K562 (cell line): ENCODE data around the gene ZSCAN22. TPM values are rescaled to one million over a fixed set of nuclear protein-coding genes. Genes with fewer than 3 reads are reported as not detected.
A peak's percentile ranks its signal among the peaks of the same experiment; 100 is the strongest.

Experiments
- ARID3A ChIP-seq: IDR thresholded peaks from 2 replicates; pipeline ENCODE4 v1.6.1; 2012; ENCODE audit warnings: low read depth, low read length, improper control_type of control experiment, borderline replicate concordance
- ATF3 ChIP-seq, 2 experiments: fragments of 450-650 bp in 1 of 2; sonication (generic) in 1 of 2; formaldehyde crosslinking in 1 of 2; IDR thresholded peaks in 1 of 2; conservative IDR thresholded peaks in 1 of 2; 2 replicates each; pipeline versions ENCODE4 v1.6.1 to v1.8.1; 2016 to 2023; ENCODE audit warnings: mild to moderate bottlenecking in 2 of 2, moderate library complexity in 2 of 2, inconsistent platforms in 1 of 2, missing genetic modification reagents in 1 of 2
- C11orf30 ChIP-seq: fragments of 450-650 bp; IDR thresholded peaks from 2 replicates; pipeline ENCODE4 v1.6.1; 2016; ENCODE audit warnings: low read depth, mild to moderate bottlenecking
- CBX1 ChIP-seq: sonication (generic); IDR thresholded peaks from 2 replicates; pipeline ENCODE4 v1.6.1; 2016; ENCODE audit warnings: antibody characterized with exemption, low read depth, mild to moderate bottlenecking
- E2F6 ChIP-seq, 2 experiments: IDR thresholded peaks; 2 replicates each; pipeline ENCODE4 v1.6.1; 2011; ENCODE audit warnings: borderline replicate concordance in 1 of 2, control low read depth in 1 of 2, low read depth in 1 of 2, low read length in 1 of 2, mild to moderate bottlenecking in 1 of 2, mixed read lengths in 1 of 2, moderate library complexity in 1 of 2; ENCODE audit not compliant: insufficient read depth in 1 of 2, insufficient read length in 1 of 2, poor library complexity in 1 of 2, severe bottlenecking in 1 of 2; ENCODE audit errors: extremely low read depth in 1 of 2
- FOXA1 ChIP-seq: fragments of 450-650 bp; IDR thresholded peaks from 2 replicates; pipeline ENCODE4 v1.6.1; 2016; ENCODE audit warnings: mild to moderate bottlenecking, borderline replicate concordance
- FOXK2 ChIP-seq, 2 experiments: fragments of 450-650 bp; IDR thresholded peaks in 1 of 2; conservative IDR thresholded peaks in 1 of 2; 2 replicates each; pipeline ENCODE4 v1.6.1; 2016; ENCODE audit warnings: low read depth in 2 of 2, mild to moderate bottlenecking in 1 of 2
- FUS ChIP-seq: fragments of 200-400 bp; formaldehyde crosslinking; optimal IDR thresholded peaks from 2 replicates; pipeline ENCODE3; 2017; ENCODE audit warnings: low read depth, low read length
- HMGN3 ChIP-seq: IDR thresholded peaks from 2 replicates; pipeline ENCODE4 v1.6.1; 2011; ENCODE audit warnings: borderline replicate concordance, low read depth, mild to moderate bottlenecking, mixed read lengths, low read length; ENCODE audit not compliant: insufficient read length; ENCODE audit errors: extremely low read depth
- HNRNPH1 ChIP-seq: fragments of 200-400 bp; formaldehyde crosslinking; optimal IDR thresholded peaks from 2 replicates; pipeline ENCODE3; 2017; ENCODE audit warnings: low read depth, mild to moderate bottlenecking, low read length, moderate library complexity
- KLF1 ChIP-seq: fragments of 450-650 bp; IDR thresholded peaks from 2 replicates; pipeline ENCODE4 v1.6.1; 2016; ENCODE audit warnings: missing genetic modification characterization, missing compliant biosample characterization
- MYNN ChIP-seq, 2 experiments: sonication (generic); formaldehyde crosslinking in 1 of 2; IDR thresholded peaks; 2 replicates each; pipeline versions ENCODE4 v1.5.0 to v1.6.1; 2016 to 2020; ENCODE audit warnings: antibody characterized with exemption in 1 of 2, missing genetic modification reagents in 1 of 2
- NCOA2 ChIP-seq, 2 experiments: fragments of 450-650 bp; IDR thresholded peaks; 2 replicates each; pipeline ENCODE4 v1.6.1; 2018; ENCODE audit warnings: mild to moderate bottlenecking in 2 of 2, moderate library complexity in 1 of 2; ENCODE audit not compliant: partially characterized antibody in 2 of 2
- PHF8 ChIP-seq: fragments of 200-600 bp; sonication (generic); IDR thresholded peaks from 2 replicates; pipeline ENCODE4 v1.6.1; 2012; ENCODE audit warnings: mixed run types, mild to moderate bottlenecking, inconsistent platforms, low read length, moderate library complexity, borderline replicate concordance
- USF2 ChIP-seq: sonication (generic); formaldehyde crosslinking; IDR thresholded peaks from 2 replicates; pipeline ENCODE4 v1.5.0; 2020; ENCODE audit warnings: missing genetic modification reagents
- XRCC4 ChIP-seq: IDR thresholded peaks from one replicate; pipeline ENCODE4 v1.6.1; 2011; ENCODE audit not compliant: insufficient read depth, insufficient read length; ENCODE audit errors: extremely low read depth
- ZNF134 ChIP-seq: fragments of 250-450 bp; sonication (Bioruptor Pico); conservative IDR thresholded peaks from 2 replicates; pipeline ENCODE4 v1.4.0; 2020
- ZNF274 ChIP-seq: IDR thresholded peaks from 2 replicates; pipeline ENCODE4 v1.6.1; 2011; ENCODE audit warnings: low read depth, mild to moderate bottlenecking, low read length, moderate library complexity, borderline replicate concordance
- ZNF583 ChIP-seq: fragments of 250-450 bp; sonication (Bioruptor Pico); IDR thresholded peaks from 2 replicates; pipeline ENCODE4 v1.4.0; 2020
- ZNF584 ChIP-seq: fragments of 200-800 bp; sonication (Bioruptor generic); IDR thresholded peaks from 2 replicates; pipeline ENCODE4 v1.6.1; 2016; ENCODE audit warnings: low read depth, mild to moderate bottlenecking, missing genetic modification characterization, missing compliant biosample characterization
- ZNF778 ChIP-seq: fragments of 450-650 bp; formaldehyde crosslinking; IDR thresholded peaks from 2 replicates; pipeline ENCODE4 v1.4.0; 2020; ENCODE audit warnings: mild to moderate bottlenecking, moderate library complexity
- ZNF785 ChIP-seq: fragments of 250-450 bp; sonication (Bioruptor Pico); IDR thresholded peaks from 2 replicates; pipeline ENCODE4 v1.4.0; 2020; ENCODE audit warnings: mild to moderate bottlenecking
- polyA plus RNA-seq, 8 experiments: library from polyadenylated mRNA; depleted of rRNA in 4 of 8; stranded (reverse) in 5 of 8; unstranded in 3 of 8; fragments of >200 nt; fragmentation: Nextera tagmentation in 2 of 8; fragmentation: Illumina TruSeq in 1 of 8; extraction: Ambion mirVana in 2 of 8; extraction: Trizol in 1 of 8; gene quantifications; 2 replicates each; pipeline versions ENCODE4 v1.2.1 to v1.2.3, GENCODE V29; 2011 to 2014; ENCODE audit warnings: inconsistent platforms in 1 of 8, missing spikeins in 1 of 8
- total RNA-seq, 7 experiments: library from RNA; depleted of rRNA in 6 of 7; stranded (reverse); fragments of >200 nt in 6 of 7; fragmentation: Illumina TruSeq in 2 of 7; extraction: Trizol in 2 of 7; gene quantifications; 2 replicates each; pipeline versions ENCODE4 v1.2.1 to v1.2.3, GENCODE V29; 2011 to 2021; ENCODE audit warnings: low replicate concordance in 1 of 7

The ZSCAN22 gene
- total and polyA plus RNA-seq, 9 of the 15 experiments (the other 6 are each of a cell fraction or from before 2014, with no cell fraction given), result 0.98 to 5.3 (median 3.0) TPM

GRCh38 chr19:58386576-58387337 is 60.0 kb downstream of the ZSCAN22 start, which contains the start of gene RPS5 (continued):
- TF ChIP-seq ARID3A (no peak), HNRNPH1 (no peak), CBX1 (peak; percentile 60; the same call in 1 of the 2 replicates), MYNN (IDR thresholded peaks at IDR 0.05) (no peak), MYNN (CRISPR knock-in tag; IDR thresholded peaks at IDR 0.05) (no peak), ZNF785 (CRISPR knock-in tag) (no peak), C11orf30 (peak; percentile 86), ZNF778 (CRISPR knock-in tag) (no peak), KLF1 (peak; percentile 35; the same call in 1 of the 2 replicates), ZNF134 (CRISPR knock-in tag) (no peak), NCOA2 (IDR thresholded peaks at IDR 0.05; ENCODE audit: partially characterized antibody in 2 of 2) (no peak), FOXK2 (conservative IDR thresholded peaks at IDR 0.05 in 1 of 2, IDR thresholded peaks at IDR 0.05 in 1 of 2; ENCODE audit: low read depth in 2 of 2) (peak; percentile 61 to 67), ATF3 (IDR thresholded peaks at IDR 0.05) (no peak), ATF3 (CRISPR knock-in tag; conservative IDR thresholded peaks at IDR 0.05) (0 out of 2 replicates have a peak, but pooled peaks have one; percentile 13), ZNF583 (CRISPR knock-in tag) (no peak), USF2 (CRISPR knock-in tag) (0 out of 2 replicates have a peak, but pooled peaks have one; percentile 12), ZNF274 (no peak), PHF8 (peak; percentile 85; the same call in 1 of the 2 replicates), XRCC4 (no peak), FOXA1 (no peak), FUS (no peak), E2F6 (IDR thresholded peaks at IDR 0.05; ENCODE audit: borderline replicate concordance in 1 of 2, extremely low read depth in 1 of 2, insufficient read depth in 1 of 2, insufficient read length in 1 of 2, low read depth in 1 of 2, low read length in 1 of 2, poor library complexity in 1 of 2, severe bottlenecking in 1 of 2) (peak; percentile 84 to 85), ZNF584 (CRISPR knock-in tag) (no peak), HMGN3 (peak; percentile 73)
